ENCODE data around the gene TBC1D20. TPM values are rescaled to one million over a fixed set of nuclear protein-coding genes. Genes with fewer than 3 reads are reported as not detected.

Gene TBC1D20
- total and polyA plus RNA-seq, 8 donors, result 33.4 to 42.6 (median 35.9) TPM

GRCh38 chr20:440148-440547 is 22.2 kb downstream of the TBC1D20 start:
- no peak for ATAC-seq
- no peak for TF ChIP-seq CTCF (IDR thresholded peaks at IDR 0.05)
- DNase-seq, result no peak

GRCh38 chr20:438571-439469 is 23.5 kb downstream of the TBC1D20 start:
- intact Hi-C loops (cut with DNase I), result no loop called here
- TF ChIP-seq CTCF (IDR thresholded peaks at IDR 0.05), result no peak
- Histone ChIP-seq H3K36me3 (peaks cover 0 to 97% of the 10 kb centered on the region in 2 donors), H3K9me3 (no peaks in the 10 kb centered on the region), H3K4me3 (peak overlapping the region in 1 of 2 donors; percentile 9), H3K27me3 (no peaks in the 10 kb centered on the region), H3K27ac (peak overlapping the region; percentile 21 to 85), H3K4me1 (peaks cover 0 to 26% of the 10 kb centered on the region in 2 donors)
- ATAC-seq, result peak; percentile 35
- no peak for DNase-seq

More at GRCh38 chr20:440148-440547, 22.2 kb downstream of the TBC1D20 start:
- Histone ChIP-seq H3K36me3 (peaks cover 0 to 100% of the 10 kb centered on the region in 2 donors), H3K27ac (peak overlapping the region in 1 of 2 donors; percentile 85), H3K27me3 (no peaks in the 10 kb centered on the region), H3K4me3 (no peak overlapping the region), H3K4me1 (peaks cover 0 to 31% of the 10 kb centered on the region in 2 donors), H3K9me3 (no peaks in the 10 kb centered on the region)
- intact Hi-C loops (cut with DNase I), result no loop called here

- TF ChIP-seq CTCF (IDR thresholded peaks at IDR 0.05), result no peak
- Histone ChIP-seq H3K27me3 (no peaks in the 10 kb centered on the region), H3K9me3 (no peaks in the 10 kb centered on the region), H3K36me3 (peaks cover 0 to 92% of the 10 kb centered on the region in 2 donors), H3K4me3 (peak overlapping the region in 1 of 2 donors; percentile 9), H3K4me1 (peaks cover 0 to 26% of the 10 kb centered on the region in 2 donors), H3K27ac (peak overlapping the region; percentile 21 to 85)
- DNase-seq (no peak), ATAC-seq (no peak)
- intact Hi-C loops (cut with DNase I), result no loop called here
Observed at GRCh38 chr20:437787-438486, 24.4 kb downstream of the TBC1D20 start.

- no peak for TF ChIP-seq CTCF (IDR thresholded peaks at IDR 0.05)
- Histone ChIP-seq H3K36me3 (peaks cover 0 to 92% of the 10 kb centered on the region in 2 donors), H3K27ac (no peak overlapping the region), H3K4me1 (peaks cover 0 to 26% of the 10 kb centered on the region in 2 donors), H3K27me3 (no peaks in the 10 kb centered on the region), H3K9me3 (no peaks in the 10 kb centered on the region), H3K4me3 (no peak overlapping the region)
- intact Hi-C loops (cut with DNase I), result no loop called here
- no peak for ATAC-seq
- DNase-seq, result no peak
Observed at GRCh38 chr20:436476-436875, 25.9 kb downstream of the TBC1D20 start.

GRCh38 chr20:435558-435957 is 26.8 kb downstream of the TBC1D20 start:
- no peak for DNase-seq
- Histone ChIP-seq H3K9me3 (no peaks in the 10 kb centered on the region), H3K27ac (no peak overlapping the region), H3K4me3 (no peak overlapping the region), H3K4me1 (peaks cover 0 to 26% of the 10 kb centered on the region in 2 donors), H3K27me3 (no peaks in the 10 kb centered on the region), H3K36me3 (peaks cover 0 to 92% of the 10 kb centered on the region in 2 donors)
- no peak for TF ChIP-seq CTCF (IDR thresholded peaks at IDR 0.05)
- ATAC-seq, result no peak
- intact Hi-C loops (cut with DNase I), result no loop called here

Data from left lung (tissue), 10 donors.